ENCODE data around the gene ZNF300. TPM values are rescaled to one million over a fixed set of nuclear protein-coding genes. Genes with fewer than 3 reads are reported as not detected.

ZNF300 gene
- total and polyA plus RNA-seq, 2 donors (not counting 3 experiments of a cell fraction or from before 2014, with no cell fraction given), result 4.6 to 9.6 TPM

DNA sequence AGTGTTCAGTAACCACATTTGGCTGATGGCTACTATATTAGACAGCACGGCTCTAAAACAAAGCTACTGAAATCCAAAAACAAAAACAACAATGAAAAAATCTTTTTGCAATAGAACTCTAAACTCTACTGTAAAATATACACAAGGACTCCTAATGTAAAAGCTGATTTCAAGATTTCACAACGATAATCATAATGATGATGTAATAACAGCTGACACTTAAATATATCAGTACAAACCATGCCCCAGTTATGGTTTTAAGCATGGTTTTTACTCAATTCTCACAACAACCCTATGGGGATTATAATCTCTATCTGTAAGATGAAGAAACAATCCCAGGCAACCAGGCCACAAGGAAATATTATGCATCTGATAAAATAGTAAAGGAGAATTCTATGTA, 3.3 kb downstream of the ZNF300 start:
- no peak for TF ChIP-seq POLR2AphosphoS5 (IDR thresholded peaks at IDR 0.05; ENCODE audit: insufficient read depth, low read depth, low read length)
- TF ChIP-seq, protein P1, sequence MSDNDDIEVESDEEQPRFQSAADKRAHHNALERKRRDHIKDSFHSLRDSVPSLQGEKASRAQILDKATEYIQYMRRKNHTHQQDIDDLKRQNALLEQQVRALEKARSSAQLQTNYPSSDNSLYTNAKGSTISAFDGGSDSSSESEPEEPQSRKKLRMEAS (IDR thresholded peaks at IDR 0.05; ENCODE audit: insufficient read depth, insufficient read length), result no peak
- no peak for TF ChIP-seq JUN (IDR thresholded peaks at IDR 0.05; ENCODE audit: borderline replicate concordance, insufficient read depth, insufficient read length, low read depth)
- no peak for TF ChIP-seq EZH2 (IDR thresholded peaks at IDR 0.05; ENCODE audit: borderline replicate concordance, low read depth, low read length, severe bottlenecking)
- TF ChIP-seq FOS (IDR thresholded peaks at IDR 0.05; ENCODE audit: borderline replicate concordance, insufficient read depth, low read length), result no peak
- no peak for TF ChIP-seq MYC (IDR thresholded peaks at IDR 0.05; ENCODE audit: low read depth, low read length)
- TF ChIP-seq, protein P2, sequence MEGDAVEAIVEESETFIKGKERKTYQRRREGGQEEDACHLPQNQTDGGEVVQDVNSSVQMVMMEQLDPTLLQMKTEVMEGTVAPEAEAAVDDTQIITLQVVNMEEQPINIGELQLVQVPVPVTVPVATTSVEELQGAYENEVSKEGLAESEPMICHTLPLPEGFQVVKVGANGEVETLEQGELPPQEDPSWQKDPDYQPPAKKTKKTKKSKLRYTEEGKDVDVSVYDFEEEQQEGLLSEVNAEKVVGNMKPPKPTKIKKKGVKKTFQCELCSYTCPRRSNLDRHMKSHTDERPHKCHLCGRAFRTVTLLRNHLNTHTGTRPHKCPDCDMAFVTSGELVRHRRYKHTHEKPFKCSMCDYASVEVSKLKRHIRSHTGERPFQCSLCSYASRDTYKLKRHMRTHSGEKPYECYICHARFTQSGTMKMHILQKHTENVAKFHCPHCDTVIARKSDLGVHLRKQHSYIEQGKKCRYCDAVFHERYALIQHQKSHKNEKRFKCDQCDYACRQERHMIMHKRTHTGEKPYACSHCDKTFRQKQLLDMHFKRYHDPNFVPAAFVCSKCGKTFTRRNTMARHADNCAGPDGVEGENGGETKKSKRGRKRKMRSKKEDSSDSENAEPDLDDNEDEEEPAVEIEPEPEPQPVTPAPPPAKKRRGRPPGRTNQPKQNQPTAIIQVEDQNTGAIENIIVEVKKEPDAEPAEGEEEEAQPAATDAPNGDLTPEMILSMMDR (IDR thresholded peaks at IDR 0.05; ENCODE audit: extremely low read depth in 1 of 2, insufficient read depth in 1 of 2, low read depth in 1 of 2, low read length in 2 of 2), result no peak
- no peak overlapping the region for H3K9ac ChIP-seq (replicated peaks; ENCODE audit: extremely low read depth, insufficient read depth, low read length)

More for the DNA sequence above, 3.3 kb downstream of the ZNF300 start:
- no peaks in the 10 kb centered on the region for H4K20me1 ChIP-seq (replicated peaks; ENCODE audit: control insufficient read depth, extremely low read depth, insufficient read depth, low read length)
- DNase-seq (ENCODE audit: low read depth, low spot score) (no peak), FAIRE-seq (no peak)
- no peaks in the 10 kb centered on the region for H3K9me1 ChIP-seq (replicated peaks; ENCODE audit: control insufficient read depth, extremely low read depth, insufficient read depth, low read length)
- BruUV-seq (replicated peaks), result no TSS peak
- no peaks in the 10 kb centered on the region for H3K4me1 ChIP-seq (ENCODE audit: control insufficient read depth, extremely low read depth, insufficient read depth, low read length)
- POLR2A ChIA-PET, result no interaction called here
- intact Hi-C loops (cut with micrococcal nuclease), result no loop called here
- no peak overlapping the region for H3K4me2 ChIP-seq (ENCODE audit: insufficient read depth, low read length)
- H3K27me3 ChIP-seq (ENCODE audit: control insufficient read depth in 2 of 2, insufficient read depth in 2 of 2, low read length in 2 of 2), result no peaks in the 10 kb centered on the region
- peaks cover 11% of the 10 kb centered on the region for H3K9me3 ChIP-seq (replicated peaks; ENCODE audit: control insufficient read depth, insufficient read depth, low read length)
- dilution Hi-C loops (cut with MboI; ENCODE audit: extremely low pct_ligation_motif_present, low sequenced_read_pairs), result no loop called here
- H3K79me2 ChIP-seq (ENCODE audit: control insufficient read depth, insufficient read depth, low read length), result no peaks in the 10 kb centered on the region
- no peak overlapping the region for H3K4me3 ChIP-seq (replicated peaks in 1 of 3; ENCODE audit: insufficient read depth in 1 of 3, low read depth in 1 of 3, low read length in 3 of 3)
- CTCF ChIA-PET, result no interaction called here
- no peak overlapping the region for H3K27ac ChIP-seq (ENCODE audit: insufficient read depth, low read depth, low read length)
- peaks cover 5 to 7% of the 10 kb centered on the region in 2 experiments for H3K36me3 ChIP-seq (ENCODE audit: control insufficient read depth in 2 of 2, extremely low read depth in 1 of 2, insufficient read depth in 2 of 2, low read length in 2 of 2)
- H2AFZ ChIP-seq (ENCODE audit: low read depth, low read length), result no peak overlapping the region

All from endothelial cell of umbilical vein (primary cell).